CD4-positive, alpha-beta T cell treated with Interferon gamma for 1 hour (primary cell): ENCODE results near the gene COL26A1.
"Not testable (repeated sequence)": the region's sequence is repeated elsewhere in the genome, so short reads cannot be mapped to it uniquely, and the experiment has no call there.

Source experiments
- DNase-seq: peaks from one replicate; pipeline ENCODE4 v3.0.0-alpha.2; 2020

The COL26A1 gene

GRCh38 chr7:101604331-101604933 is 241.8 kb downstream of the COL26A1 start:
- DNase-seq: no peak

GRCh38 chr7:101604934-101605332 is 242.3 kb downstream of the COL26A1 start:
- not testable (repeated sequence) for DNase-seq

- DNase-seq: no peak
These were observed 243.2 kb downstream of the COL26A1 start for GRCh38 chr7:101605611-101606497.

GRCh38 chr7:101606498-101606923 is 243.8 kb downstream of the COL26A1 start:
- no peak for DNase-seq
